Osteocyte (in vitro differentiated cells): ENCODE data around the gene AK9. TPM values are rescaled to one million over a fixed set of nuclear protein-coding genes. Genes with fewer than 3 reads are reported as not detected.
"Not testable (repeated sequence)": the region's sequence is repeated elsewhere in the genome, so short reads cannot be mapped to it uniquely, and the experiment has no call there.

ENCODE experiments used
- DNase-seq: peaks from one replicate; pipeline ENCODE4 v3.0.0; 2021; ENCODE audit warnings: mixed read lengths; ENCODE audit not compliant: unreplicated experiment; ENCODE audit errors: extremely low spot score
- H3K27ac Mint-ChIP-seq: one replicate; pipeline ENCODE4 v1.8.0; 2021; ENCODE audit warnings: mild to moderate bottlenecking, mixed read lengths; ENCODE audit not compliant: unreplicated experiment
- H3K27me3 Mint-ChIP-seq: one replicate; pipeline ENCODE4 v1.8.0; 2021; ENCODE audit warnings: mixed read lengths; ENCODE audit not compliant: unreplicated experiment
- H3K36me3 Mint-ChIP-seq: one replicate; pipeline ENCODE4 v1.8.0; 2021; ENCODE audit warnings: mixed read lengths; ENCODE audit not compliant: unreplicated experiment
- H3K4me1 Mint-ChIP-seq: one replicate; pipeline ENCODE4 v1.8.0; 2021; ENCODE audit warnings: mixed read lengths; ENCODE audit not compliant: unreplicated experiment
- H3K4me3 Mint-ChIP-seq: one replicate; pipeline ENCODE4 v1.8.0; 2021; ENCODE audit warnings: mild to moderate bottlenecking, moderate library complexity, mixed read lengths; ENCODE audit not compliant: unreplicated experiment
- H3K9me3 Mint-ChIP-seq: one replicate; pipeline ENCODE4 v1.8.0; 2021; ENCODE audit warnings: mixed read lengths; ENCODE audit not compliant: unreplicated experiment
- total RNA-seq: library from RNA; stranded (reverse); gene quantifications from 2 replicates; pipeline ENCODE4 v1.2.1, GENCODE V29; 2021
- TF ChIP-seq, protein P1 (sequence below): fragments of 200-600 bp; sonication (generic); IDR thresholded peaks from 2 replicates; pipeline ENCODE4 v1.5.0; 2021; ENCODE audit warnings: antibody characterized with exemption, mild to moderate bottlenecking, moderate library complexity

AK9 gene
- total RNA-seq, 1 donor from 2014 or later, result 5.3 TPM

DNA sequence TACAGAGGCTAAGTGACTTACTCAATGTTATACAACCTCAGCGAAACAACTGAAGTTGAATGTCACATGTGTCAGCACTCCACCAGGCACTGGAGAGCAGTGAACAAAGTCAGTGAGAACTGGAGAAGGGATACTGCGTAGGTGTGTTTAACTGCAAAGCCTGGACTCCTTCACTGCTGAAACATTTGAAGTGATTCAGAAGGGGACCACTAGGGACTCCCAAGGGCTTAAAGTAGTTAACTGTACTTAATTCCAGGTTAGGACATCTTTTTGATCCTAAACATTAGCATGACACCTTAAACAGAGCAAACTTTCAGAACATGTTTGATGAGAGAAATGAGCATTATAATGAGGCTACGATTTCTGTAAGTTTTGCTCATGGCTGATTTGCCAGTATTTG, 163.0 kb downstream of the AK9 start:
- no peak overlapping the region for H3K4me3 Mint-ChIP-seq
- H3K36me3 Mint-ChIP-seq, result no peaks in the 10 kb centered on the region
- peaks cover 7% of the 10 kb centered on the region for H3K9me3 Mint-ChIP-seq
- no peaks in the 10 kb centered on the region for H3K4me1 Mint-ChIP-seq
- no peak for DNase-seq
- TF ChIP-seq, protein P1, sequence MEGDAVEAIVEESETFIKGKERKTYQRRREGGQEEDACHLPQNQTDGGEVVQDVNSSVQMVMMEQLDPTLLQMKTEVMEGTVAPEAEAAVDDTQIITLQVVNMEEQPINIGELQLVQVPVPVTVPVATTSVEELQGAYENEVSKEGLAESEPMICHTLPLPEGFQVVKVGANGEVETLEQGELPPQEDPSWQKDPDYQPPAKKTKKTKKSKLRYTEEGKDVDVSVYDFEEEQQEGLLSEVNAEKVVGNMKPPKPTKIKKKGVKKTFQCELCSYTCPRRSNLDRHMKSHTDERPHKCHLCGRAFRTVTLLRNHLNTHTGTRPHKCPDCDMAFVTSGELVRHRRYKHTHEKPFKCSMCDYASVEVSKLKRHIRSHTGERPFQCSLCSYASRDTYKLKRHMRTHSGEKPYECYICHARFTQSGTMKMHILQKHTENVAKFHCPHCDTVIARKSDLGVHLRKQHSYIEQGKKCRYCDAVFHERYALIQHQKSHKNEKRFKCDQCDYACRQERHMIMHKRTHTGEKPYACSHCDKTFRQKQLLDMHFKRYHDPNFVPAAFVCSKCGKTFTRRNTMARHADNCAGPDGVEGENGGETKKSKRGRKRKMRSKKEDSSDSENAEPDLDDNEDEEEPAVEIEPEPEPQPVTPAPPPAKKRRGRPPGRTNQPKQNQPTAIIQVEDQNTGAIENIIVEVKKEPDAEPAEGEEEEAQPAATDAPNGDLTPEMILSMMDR, result peak; percentile 24
- no peak overlapping the region for H3K27ac Mint-ChIP-seq
- peaks cover 44% of the 10 kb centered on the region for H3K27me3 Mint-ChIP-seq

DNA sequence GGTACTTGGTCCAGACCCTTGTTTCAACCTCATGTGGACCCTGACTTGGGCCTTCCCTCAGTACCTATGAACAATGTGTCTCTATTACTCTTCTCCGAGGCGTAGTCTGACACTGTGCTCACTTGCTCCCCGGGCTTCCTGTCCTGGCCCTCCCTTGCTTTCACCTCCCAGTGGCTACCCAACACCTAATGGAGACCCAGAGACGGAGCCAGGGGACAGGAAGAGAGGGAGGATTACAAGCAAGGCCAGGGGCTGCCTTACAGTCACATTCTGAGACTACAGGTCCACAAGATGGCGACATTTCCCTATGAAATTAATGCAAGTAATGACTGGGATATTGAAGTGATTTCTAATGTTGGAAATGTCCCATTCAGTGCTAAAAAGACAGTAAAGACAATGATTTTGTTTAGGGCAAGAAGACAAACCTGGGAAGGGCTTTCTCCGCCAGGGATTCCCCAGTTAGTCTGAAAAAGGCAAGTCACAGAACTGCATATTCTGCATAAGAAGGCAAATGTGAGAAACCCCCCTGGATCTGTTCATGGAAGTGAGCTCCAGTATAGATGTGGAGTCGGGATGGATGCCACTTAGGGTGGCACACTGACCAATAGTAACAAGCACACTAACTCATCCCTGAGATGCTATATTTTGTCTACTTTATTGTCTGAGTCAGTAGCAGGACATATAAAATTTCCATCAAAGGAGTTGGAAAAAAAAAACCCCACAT, 163.9 kb downstream of the AK9 start:
- H3K27me3 Mint-ChIP-seq, result peaks cover 48% of the 10 kb centered on the region
- H3K27ac Mint-ChIP-seq, result no peak overlapping the region
- peaks cover 7% of the 10 kb centered on the region for H3K9me3 Mint-ChIP-seq
- H3K36me3 Mint-ChIP-seq, result no peaks in the 10 kb centered on the region
- H3K4me1 Mint-ChIP-seq, result no peaks in the 10 kb centered on the region
- TF ChIP-seq, protein P1, result peak; percentile 75
- H3K4me3 Mint-ChIP-seq, result no peak overlapping the region
- DNase-seq, result no peak

DNA sequence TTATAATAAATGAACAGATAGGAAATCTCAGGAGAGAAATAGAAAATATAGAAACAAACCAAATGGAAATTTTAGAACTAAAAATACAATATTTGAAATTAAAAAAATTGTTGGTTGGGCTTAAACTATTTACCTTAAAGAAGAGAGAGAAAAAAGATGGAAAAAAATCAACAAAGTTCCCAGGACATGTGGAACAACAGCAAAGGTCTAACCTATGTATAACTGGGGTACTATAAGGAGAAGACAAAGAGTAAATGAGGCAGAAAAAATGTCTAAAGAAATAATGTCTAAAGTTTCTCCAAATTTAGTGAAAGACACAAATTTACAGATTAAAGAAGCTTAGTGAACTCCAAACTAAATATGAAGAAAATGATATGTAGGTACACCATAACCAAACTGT, 166.9 kb downstream of the AK9 start:
- Mint-ChIP-seq H3K4me1 (no peaks in the 10 kb centered on the region), H3K27me3 (peaks cover 64% of the 10 kb centered on the region), H3K36me3 (no peaks in the 10 kb centered on the region), H3K4me3 (no peak overlapping the region), H3K9me3 (peaks cover 7% of the 10 kb centered on the region), H3K27ac (no peak overlapping the region)
- TF ChIP-seq, protein P1, result no peak
- DNase-seq, result no peak

DNA sequence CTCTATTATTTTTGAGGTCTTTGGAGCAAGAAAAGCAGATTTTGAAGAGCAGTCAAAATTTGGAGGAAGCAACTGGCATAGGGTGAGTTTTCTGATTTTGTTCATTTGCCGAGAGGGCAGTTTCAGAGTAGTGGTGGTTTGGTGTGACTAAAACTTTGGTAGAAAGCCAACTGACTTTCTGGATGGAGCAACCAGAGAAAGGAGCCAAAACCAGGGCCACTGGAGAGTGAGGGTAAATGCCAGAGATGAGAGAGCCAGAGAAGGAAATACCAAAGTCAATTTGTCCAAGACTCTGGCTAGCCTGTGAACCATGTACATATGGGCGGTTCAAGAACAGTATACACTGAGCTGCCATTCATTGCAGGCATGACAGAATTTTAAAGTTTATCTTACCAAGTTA, 167.5 kb downstream of the AK9 start:
- DNase-seq, result no peak
- H3K4me3 Mint-ChIP-seq, result no peak overlapping the region
- H3K9me3 Mint-ChIP-seq, result peaks cover 7% of the 10 kb centered on the region
- H3K27me3 Mint-ChIP-seq, result peaks cover 62% of the 10 kb centered on the region
- H3K27ac Mint-ChIP-seq, result no peak overlapping the region
- TF ChIP-seq, protein P1, result no peak
- no peaks in the 10 kb centered on the region for H3K4me1 Mint-ChIP-seq
- no peaks in the 10 kb centered on the region for H3K36me3 Mint-ChIP-seq

DNA sequence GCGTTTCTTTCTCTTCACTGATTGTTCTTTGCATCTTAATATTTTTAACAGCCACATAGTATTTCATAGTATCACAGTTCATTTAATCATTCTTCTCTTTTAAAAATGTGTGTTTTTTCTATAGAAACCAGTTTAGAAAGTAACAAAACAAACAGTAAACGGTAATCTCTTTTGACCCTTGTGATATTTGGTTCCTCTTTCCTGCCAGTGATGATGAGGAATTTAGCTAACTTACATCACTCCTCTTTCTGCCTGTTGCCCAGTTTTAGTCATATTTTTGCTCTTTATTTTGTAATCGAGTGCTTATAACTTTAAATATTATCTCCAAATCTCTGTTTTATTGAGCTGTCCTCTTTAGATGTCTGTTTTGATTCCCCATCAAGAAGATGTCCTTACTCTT, 169.9 kb downstream of the AK9 start:
- Mint-ChIP-seq H3K4me3 (no peak overlapping the region), H3K27ac (no peak overlapping the region), H3K9me3 (peaks cover 7% of the 10 kb centered on the region), H3K27me3 (peaks cover 65% of the 10 kb centered on the region), H3K4me1 (no peaks in the 10 kb centered on the region), H3K36me3 (no peaks in the 10 kb centered on the region)
- TF ChIP-seq, protein P1, result no peak
- no peak for DNase-seq

DNA sequence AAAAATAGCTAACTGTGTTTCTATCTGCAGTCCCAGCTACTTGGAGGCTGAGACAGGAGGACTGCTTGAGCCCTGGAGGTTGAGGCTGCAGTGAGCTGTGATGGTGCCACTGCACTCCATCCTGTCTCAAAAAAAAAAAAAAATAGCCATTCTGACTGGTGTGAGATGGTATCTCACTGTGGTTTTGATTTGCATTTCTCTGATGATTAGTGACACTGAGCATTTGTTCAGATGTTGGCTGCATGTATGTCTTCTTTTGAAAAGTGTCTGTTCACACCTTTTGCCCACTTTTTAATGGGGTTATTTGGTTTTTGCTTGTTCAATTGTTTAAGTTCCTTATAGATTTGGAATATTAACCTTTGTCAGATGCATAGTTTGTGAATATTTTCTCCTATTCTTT, 171.4 kb downstream of the AK9 start:
- not testable (repeated sequence) for H3K4me1 Mint-ChIP-seq, H3K36me3 Mint-ChIP-seq, DNase-seq, H3K4me3 Mint-ChIP-seq, H3K27ac Mint-ChIP-seq, H3K9me3 Mint-ChIP-seq
- peaks cover 64% of the 10 kb centered on the region for H3K27me3 Mint-ChIP-seq
